Measurements from ENCODE around the gene CASZ1.

- TF ChIP-seq CTCF (IDR thresholded peaks at IDR 0.05) = no peak
- TF ChIP-seq POLR2A (IDR thresholded peaks at IDR 0.05) = no peak
These were observed 167.2 kb downstream of the CASZ1 start for GRCh38 chr1:10629091-10629815.

All from thyroid gland (tissue), 4 donors.